HG03039 (cell line): Measurements from ENCODE around the gene AFM.

Experiments
- ATAC-seq: cut with Tn5 transposase; IDR thresholded peaks from one replicate; pipeline ENCODE4 v1.9.1; 2021; ENCODE audit warnings: mild to moderate bottlenecking, moderate library complexity; ENCODE audit not compliant: unreplicated experiment

Gene AFM, protein sequence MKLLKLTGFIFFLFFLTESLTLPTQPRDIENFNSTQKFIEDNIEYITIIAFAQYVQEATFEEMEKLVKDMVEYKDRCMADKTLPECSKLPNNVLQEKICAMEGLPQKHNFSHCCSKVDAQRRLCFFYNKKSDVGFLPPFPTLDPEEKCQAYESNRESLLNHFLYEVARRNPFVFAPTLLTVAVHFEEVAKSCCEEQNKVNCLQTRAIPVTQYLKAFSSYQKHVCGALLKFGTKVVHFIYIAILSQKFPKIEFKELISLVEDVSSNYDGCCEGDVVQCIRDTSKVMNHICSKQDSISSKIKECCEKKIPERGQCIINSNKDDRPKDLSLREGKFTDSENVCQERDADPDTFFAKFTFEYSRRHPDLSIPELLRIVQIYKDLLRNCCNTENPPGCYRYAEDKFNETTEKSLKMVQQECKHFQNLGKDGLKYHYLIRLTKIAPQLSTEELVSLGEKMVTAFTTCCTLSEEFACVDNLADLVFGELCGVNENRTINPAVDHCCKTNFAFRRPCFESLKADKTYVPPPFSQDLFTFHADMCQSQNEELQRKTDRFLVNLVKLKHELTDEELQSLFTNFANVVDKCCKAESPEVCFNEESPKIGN

DNA sequence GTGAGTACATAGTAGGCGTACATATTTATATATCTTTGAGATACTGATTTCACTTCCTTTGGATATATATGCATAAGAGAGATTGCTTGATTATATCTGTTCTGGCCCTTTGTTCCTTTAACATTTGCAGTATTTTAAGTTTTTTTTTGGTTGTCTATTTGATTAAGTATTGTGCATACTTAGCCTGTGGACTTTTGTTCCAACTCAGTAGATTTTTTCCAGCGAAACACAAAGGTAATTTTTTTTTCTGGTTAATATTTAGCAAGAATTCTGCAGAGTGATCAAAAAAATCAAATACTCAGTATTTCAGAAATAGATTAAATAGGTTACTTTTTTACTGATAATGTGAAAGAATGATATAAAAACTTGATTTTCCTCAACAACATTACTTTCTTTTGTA, at the start of gene AFM:
TSS of gene AFM (plus strand) at position 388 of the 400 bp plus-strand sequence. CDS start 31 bp downstream, outside the sequence.
- ATAC-seq: no peak

DNA sequence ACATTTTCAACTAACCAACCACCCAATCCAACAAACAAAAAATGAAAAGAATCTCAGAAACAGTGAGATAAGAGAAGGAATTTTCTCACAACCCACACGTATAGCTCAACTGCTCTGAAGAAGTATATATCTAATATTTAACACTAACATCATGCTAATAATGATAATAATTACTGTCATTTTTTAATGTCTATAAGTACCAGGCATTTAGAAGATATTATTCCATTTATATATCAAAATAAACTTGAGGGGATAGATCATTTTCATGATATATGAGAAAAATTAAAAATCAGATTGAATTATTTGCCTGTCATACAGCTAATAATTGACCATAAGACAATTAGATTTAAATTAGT, 49.8 kb upstream of the AFM start:
- ATAC-seq: no peak

- ATAC-seq: no peak
Measured at GRCh38 chr4:73432169-73433000, 49.2 kb upstream of the AFM start.

DNA sequence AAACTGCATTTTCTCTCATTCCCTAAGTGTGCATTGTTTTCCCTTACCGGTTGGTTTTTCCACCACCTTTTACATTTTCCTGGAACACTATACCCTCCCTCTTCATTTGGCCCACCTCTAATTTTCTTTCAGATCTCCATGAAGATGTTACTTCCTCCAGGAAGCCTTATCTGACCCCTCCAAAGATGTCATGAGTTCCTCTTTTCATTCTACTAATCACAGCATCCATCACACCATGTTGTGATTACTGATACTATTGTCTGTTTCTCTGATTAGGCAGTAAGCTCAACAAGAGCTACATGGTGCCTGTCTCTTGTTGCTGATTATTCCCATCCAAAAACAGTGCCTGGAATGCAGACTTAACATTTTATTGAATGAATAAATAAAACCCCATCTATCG, 48.4 kb upstream of the AFM start:
- ATAC-seq: no peak

DNA sequence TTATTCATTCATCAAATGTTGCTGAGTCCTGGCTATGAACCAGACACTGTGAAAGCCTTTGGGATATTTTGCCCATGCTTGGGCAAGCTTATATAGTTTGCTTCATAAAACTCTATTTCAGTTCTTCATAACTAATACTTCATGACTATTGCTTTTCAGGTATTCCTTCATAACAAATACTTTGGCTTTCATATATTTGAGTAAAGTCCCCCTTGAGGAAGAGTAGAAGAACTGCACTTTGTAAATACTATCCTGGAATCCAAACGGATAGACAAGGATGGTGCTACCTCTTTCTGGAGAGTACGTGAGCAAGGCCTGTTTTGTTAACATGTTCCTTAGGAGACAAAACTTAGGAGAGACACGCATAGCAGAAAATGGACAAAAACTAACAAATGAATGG, 47.2 kb upstream of the AFM start:
- peak; percentile 73 for ATAC-seq

DNA sequence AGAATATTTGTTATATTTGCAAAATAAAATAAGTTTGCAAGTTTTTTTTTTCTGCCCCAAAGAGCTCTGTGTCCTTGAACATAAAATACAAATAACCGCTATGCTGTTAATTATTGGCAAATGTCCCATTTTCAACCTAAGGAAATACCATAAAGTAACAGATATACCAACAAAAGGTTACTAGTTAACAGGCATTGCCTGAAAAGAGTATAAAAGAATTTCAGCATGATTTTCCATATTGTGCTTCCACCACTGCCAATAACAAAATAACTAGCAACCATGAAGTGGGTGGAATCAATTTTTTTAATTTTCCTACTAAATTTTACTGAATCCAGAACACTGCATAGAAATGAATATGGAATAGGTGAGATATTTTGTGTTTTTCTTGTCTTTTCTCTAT, 45.6 kb upstream of the AFM start, which contains the start of gene AFP:
TSS of gene AFP (plus strand) at position 238 of the 400 bp plus-strand sequence. CDS start at position 280, 42 bp downstream.
- ATAC-seq: no peak

GRCh38 chr4:73436674-73437557, 44.6 kb upstream of the AFM start:
- no peak for ATAC-seq

DNA sequence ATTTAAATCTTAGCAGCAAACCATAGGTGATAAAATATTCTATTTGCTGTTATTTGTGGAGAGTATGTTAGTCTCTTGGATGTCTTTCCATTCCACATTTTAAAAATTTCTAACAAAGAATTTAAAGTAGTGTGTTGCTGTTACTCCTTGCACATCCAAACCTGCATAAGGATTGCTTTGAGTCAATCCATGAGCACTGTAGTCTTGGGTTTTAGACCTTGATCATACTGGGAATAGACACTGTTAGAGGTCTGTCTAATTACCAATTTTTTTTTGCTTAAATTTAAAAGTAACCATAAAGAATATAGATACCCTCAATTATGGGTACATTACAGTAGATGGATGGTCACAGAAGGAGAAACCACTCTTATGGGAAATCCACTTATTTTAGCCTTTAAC, 44.0 kb upstream of the AFM start:
- ATAC-seq: no peak

GRCh38 chr4:73438048-73438447, 43.5 kb upstream of the AFM start:
- no peak for ATAC-seq

- ATAC-seq: no peak
Measured at GRCh38 chr4:73438582-73439215, 42.8 kb upstream of the AFM start.

GRCh38 chr4:73439445-73439844, 42.1 kb upstream of the AFM start:
- no peak for ATAC-seq

GRCh38 chr4:73439991-73440390, 41.6 kb upstream of the AFM start:
- no peak for ATAC-seq

DNA sequence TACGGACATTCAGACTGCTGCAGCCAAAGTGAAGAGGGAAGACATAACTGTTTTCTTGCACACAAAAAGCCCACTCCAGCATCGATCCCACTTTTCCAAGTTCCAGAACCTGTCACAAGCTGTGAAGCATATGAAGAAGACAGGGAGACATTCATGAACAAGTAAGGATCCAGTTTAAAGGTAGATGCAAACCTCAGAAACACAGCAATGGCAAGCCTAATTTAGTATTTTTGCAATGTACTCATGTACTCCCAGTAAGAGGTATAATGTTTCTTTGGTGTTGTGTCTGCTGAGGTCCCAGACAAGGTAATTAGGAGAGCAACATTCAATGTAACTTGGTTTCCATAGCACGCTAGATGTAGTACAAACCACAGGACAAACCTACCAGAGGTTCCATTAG, 40.9 kb upstream of the AFM start:
- ATAC-seq: no peak

GRCh38 chr4:73442275-73442674, 39.3 kb upstream of the AFM start:
- ATAC-seq: no peak

GRCh38 chr4:73443224-73443623, 38.3 kb upstream of the AFM start:
- no peak for ATAC-seq

DNA sequence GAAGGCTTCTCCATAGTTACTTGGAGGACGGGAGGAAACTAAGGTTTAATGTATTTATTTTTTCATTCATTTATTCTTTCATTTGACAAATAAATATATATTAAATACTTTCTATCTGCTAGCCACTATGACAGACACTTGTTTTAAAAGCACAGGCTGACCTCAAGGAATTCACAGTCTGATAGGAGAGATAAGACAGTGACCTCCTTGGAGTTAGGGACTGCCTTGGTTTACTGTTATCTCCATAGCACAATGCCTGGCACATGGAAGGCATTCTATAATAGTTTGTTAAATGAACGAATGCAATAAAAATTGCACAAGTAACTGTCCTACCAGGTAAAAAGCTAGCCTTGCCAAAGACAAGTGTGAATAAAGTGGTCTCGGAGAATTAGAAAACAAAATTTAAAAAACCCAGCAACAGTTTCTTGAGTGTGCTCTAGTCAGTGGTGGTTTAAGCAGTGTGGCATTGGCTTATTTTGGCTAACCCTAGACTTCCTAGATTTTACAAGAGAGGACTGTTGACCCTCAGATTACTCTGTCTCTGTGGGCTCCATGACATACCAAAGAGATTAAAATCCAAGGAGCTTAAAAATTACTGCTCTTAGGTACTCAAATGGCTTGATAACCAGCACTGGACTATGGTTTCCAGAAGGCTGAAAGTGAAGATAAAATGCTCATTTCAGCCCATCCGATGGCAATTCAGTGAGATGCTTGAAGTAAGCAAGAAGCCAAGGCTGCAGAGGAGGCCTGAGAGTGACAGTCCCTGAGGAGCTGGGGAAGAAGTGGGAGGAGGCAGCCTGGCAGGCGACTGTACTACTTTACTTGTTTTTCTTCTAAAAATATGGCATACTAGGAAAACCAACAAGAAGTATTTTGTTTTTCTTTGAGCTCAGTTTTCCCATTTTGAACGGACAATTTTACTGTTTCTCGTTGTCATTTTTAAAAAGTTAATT, 35.9 kb upstream of the AFM start:
- ATAC-seq: no peak

DNA sequence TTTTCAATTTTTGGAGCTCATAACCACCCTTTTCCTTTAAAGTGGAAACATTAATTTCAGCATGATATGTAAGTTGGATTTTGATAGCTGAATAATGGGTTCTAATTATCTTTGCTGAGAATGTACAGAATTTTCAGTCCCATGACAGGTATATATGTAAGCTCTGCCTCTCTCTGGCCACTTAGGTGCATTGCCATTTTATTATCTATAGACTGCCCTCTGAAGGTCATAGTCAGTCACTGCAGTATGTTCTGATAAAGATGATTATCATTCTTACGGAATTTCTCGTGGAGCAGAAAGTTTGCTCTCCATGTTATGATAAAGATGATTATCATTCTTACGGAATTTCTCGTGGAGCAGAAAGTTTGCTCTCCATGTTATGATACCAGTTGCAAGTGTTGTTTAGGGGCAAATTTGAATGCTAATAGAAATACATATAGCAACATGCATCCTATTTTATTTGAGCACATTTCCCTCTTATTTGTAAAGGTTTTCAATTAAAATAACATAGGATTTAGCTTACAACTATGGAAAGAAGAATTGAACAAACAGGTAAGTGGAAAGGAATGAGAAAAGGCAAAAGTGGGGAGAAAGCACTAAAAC, 35.1 kb upstream of the AFM start:
- ATAC-seq: peak; percentile 99

- no peak for ATAC-seq
Measured at GRCh38 chr4:73447671-73448070, 33.9 kb upstream of the AFM start.
